LNCaP clone FGC (cell line): ENCODE results near the gene MAN2C1.

ENCODE experiments used
- DNase-seq: peaks from one replicate; pipeline ENCODE4 v3.0.0-alpha.2; 2011; ENCODE audit warnings: low read depth
- H3K4me3 ChIP-seq: 2 replicates; pipeline ENCODE4 v1.5.1; 2011; ENCODE audit warnings: mild to moderate bottlenecking, low read depth, low read length, control low read depth
- CTCF ChIP-seq: IDR thresholded peaks from 2 replicates; pipeline ENCODE4 v1.5.1; 2012; ENCODE audit warnings: mild to moderate bottlenecking; ENCODE audit not compliant: control insufficient read depth, insufficient read depth; ENCODE audit errors: extremely low read depth

MAN2C1 gene

GRCh38 chr15:75361361-75361988 lies 6.9 kb downstream of the MAN2C1 start:
- DNase-seq, result no peak
- no peak overlapping the region for H3K4me3 ChIP-seq
- no peak for TF ChIP-seq CTCF

- no peak overlapping the region for H3K4me3 ChIP-seq
- TF ChIP-seq CTCF, result no peak
- no peak for DNase-seq
These were observed 7.6 kb downstream of the MAN2C1 start for GRCh38 chr15:75360856-75361255.

GRCh38 chr15:75360391-75360790 lies 8.0 kb downstream of the MAN2C1 start:
- H3K4me3 ChIP-seq, result no peak overlapping the region
- no peak for TF ChIP-seq CTCF
- no peak for DNase-seq

GRCh38 chr15:75359537-75360250 lies 8.7 kb downstream of the MAN2C1 start:
- H3K4me3 ChIP-seq, result no peak overlapping the region
- DNase-seq, result no peak
- TF ChIP-seq CTCF, result no peak

- no peak for DNase-seq
- no peak overlapping the region for H3K4me3 ChIP-seq
- no peak for TF ChIP-seq CTCF
These were observed 9.5 kb downstream of the MAN2C1 start for GRCh38 chr15:75358771-75359536.

GRCh38 chr15:75357976-75358673 lies 10.3 kb downstream of the MAN2C1 start:
- no peak for TF ChIP-seq CTCF
- H3K4me3 ChIP-seq, result no peak overlapping the region
- no peak for DNase-seq
